DOHH2 (cell line): ENCODE measurements around the gene SLC39A11.

Experiments used
- EZH2phosphoT487 ChIP-seq: fragments of 200-600 bp; sonication (generic); IDR thresholded peaks from 2 replicates; pipeline ENCODE4 v1.6.1; 2017; ENCODE audit warnings: borderline replicate concordance, mild to moderate bottlenecking, antibody characterized with exemption, low read length, moderate library complexity, mixed read lengths
- TF ChIP-seq, protein P1 (sequence below): fragments of 200-600 bp; sonication (generic); IDR thresholded peaks from one replicate; pipeline ENCODE4 v1.5.1; 2014; ENCODE audit warnings: antibody characterized with exemption, mild to moderate bottlenecking, low read depth, low read length; ENCODE audit not compliant: poor library complexity, severe bottlenecking

DNA sequence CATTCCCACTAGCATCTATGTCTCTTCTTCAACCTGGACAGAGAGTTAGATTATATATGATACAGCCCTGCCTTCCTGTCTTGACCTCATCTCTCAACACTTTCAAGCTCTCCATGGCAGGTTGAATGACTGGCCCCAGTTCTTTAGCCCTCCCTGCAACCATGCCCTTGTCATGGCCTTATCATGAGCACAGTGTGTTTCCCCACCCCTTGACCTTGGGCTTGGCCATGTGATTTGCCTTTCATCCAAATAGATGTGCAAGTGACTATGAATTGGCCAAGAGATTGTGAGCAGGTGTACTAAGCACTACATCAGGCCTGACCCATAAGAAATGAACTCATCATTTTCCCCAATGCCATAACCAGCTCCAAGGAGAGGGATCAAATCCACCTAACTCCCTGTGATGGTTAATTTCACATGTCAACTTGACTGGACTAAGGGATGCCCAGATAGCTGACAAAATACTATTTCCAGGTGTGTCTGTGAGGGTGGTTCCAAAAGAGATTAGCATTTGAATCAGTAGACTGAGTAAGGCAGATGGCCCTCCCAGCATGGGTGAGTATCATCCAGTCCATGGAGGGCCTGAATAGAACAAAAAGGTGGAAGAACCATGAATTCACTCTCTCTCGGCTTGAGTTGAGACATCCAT lies 97.4 kb downstream of the SLC39A11 start:
- TF ChIP-seq, protein P1, sequence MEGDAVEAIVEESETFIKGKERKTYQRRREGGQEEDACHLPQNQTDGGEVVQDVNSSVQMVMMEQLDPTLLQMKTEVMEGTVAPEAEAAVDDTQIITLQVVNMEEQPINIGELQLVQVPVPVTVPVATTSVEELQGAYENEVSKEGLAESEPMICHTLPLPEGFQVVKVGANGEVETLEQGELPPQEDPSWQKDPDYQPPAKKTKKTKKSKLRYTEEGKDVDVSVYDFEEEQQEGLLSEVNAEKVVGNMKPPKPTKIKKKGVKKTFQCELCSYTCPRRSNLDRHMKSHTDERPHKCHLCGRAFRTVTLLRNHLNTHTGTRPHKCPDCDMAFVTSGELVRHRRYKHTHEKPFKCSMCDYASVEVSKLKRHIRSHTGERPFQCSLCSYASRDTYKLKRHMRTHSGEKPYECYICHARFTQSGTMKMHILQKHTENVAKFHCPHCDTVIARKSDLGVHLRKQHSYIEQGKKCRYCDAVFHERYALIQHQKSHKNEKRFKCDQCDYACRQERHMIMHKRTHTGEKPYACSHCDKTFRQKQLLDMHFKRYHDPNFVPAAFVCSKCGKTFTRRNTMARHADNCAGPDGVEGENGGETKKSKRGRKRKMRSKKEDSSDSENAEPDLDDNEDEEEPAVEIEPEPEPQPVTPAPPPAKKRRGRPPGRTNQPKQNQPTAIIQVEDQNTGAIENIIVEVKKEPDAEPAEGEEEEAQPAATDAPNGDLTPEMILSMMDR: no peak
- TF ChIP-seq EZH2phosphoT487: no peak
